Right lobe of liver (tissue), 4 donors: ENCODE data around the gene MMS19.

Experiments
- POLR2A ChIP-seq: fragments of 450-650 bp; IDR thresholded peaks from one replicate; pipeline ENCODE4 v1.6.1; 2017; ENCODE audit warnings: antibody characterized with exemption, mild to moderate bottlenecking
- TF ChIP-seq, protein P1 (sequence below), 4 donors: fragments of 200-600 bp in 3 of 4; fragments of 450-650 bp in 1 of 4; IDR thresholded peaks; one replicate each; pipeline versions ENCODE4 v1.5.1 to v1.8.0; 2016 to 2022; ENCODE audit warnings: antibody characterized with exemption in 4 of 4, mild to moderate bottlenecking in 2 of 4
- donor health status: DM: no; HTN: no; CAD: no.
- donor health status: DM: no; HTN: no; CAD: no.
- donor health status: DM: no; HTN: yes; CAD: no.

DNA sequence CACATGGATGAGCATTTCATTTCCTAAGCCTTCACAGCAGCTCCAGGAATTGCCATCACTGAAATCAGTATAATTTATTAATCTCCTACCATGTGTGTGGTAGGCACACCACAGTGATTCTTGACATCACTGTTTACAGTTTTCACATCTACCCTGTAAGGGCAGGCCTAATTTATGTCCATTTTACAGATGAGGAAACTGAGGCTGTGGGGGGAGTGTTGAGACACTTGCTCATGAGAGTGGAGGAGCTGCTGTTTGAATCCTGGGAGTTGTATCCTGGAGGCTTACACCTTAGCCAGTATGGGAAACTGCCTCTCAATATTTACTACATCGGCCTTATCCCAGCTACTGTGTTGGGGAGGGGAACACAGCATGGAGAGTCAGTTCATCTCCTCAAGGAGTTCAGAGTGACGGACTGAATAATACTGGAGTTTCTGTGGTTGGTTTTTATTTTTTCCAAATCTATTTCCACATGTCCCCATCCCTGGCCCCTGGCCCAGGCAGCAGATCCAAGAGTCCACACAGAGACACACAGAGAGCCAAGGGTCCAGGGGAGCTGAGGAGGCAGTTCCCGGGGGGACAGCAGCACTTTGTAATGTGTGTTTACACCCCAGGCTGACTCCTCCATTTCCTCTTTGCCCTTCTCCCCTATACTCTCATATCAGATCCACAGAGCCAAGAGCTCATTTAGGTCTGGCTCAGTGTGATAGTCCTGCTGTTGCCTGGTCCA, 13.7 kb upstream of the MMS19 start:
- TF ChIP-seq POLR2A: no peak
- TF ChIP-seq, protein P1, sequence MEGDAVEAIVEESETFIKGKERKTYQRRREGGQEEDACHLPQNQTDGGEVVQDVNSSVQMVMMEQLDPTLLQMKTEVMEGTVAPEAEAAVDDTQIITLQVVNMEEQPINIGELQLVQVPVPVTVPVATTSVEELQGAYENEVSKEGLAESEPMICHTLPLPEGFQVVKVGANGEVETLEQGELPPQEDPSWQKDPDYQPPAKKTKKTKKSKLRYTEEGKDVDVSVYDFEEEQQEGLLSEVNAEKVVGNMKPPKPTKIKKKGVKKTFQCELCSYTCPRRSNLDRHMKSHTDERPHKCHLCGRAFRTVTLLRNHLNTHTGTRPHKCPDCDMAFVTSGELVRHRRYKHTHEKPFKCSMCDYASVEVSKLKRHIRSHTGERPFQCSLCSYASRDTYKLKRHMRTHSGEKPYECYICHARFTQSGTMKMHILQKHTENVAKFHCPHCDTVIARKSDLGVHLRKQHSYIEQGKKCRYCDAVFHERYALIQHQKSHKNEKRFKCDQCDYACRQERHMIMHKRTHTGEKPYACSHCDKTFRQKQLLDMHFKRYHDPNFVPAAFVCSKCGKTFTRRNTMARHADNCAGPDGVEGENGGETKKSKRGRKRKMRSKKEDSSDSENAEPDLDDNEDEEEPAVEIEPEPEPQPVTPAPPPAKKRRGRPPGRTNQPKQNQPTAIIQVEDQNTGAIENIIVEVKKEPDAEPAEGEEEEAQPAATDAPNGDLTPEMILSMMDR (IDR thresholded peaks at IDR 0.05): no peak
